IMR-90 (cell line): Measurements from ENCODE around the gene PPARD. TPM values are rescaled to one million over a fixed set of nuclear protein-coding genes. Genes with fewer than 3 reads are reported as not detected.

Experiments
- ATAC-seq: fragments of 200-7000 bp; cut with Tn5 transposase; 2 replicates; pipeline ENCODE4 v1.9.1; 2020; ENCODE audit warnings: low read depth, mild to moderate bottlenecking, moderate library complexity
- BruUV-seq: library from RNA; stranded (reverse); fragments of 400-500 nt; replicated peaks from 2 replicates; lab custom pipeline; 2021; lab: Mats Ljungman, UMichigan
- CTCF ChIA-PET: fragments of 300-600 bp; formaldehyde crosslinking; extraction: SDS; loops from one replicate; lab custom pipeline; 2021; ENCODE audit warnings: antibody characterized with exemption; lab: Yijun Ruan, JAX
- POLR2A ChIA-PET: fragments of 300-600 bp; sonication (Branson Sonifier 250); formaldehyde crosslinking; loops from one replicate; lab custom pipeline; 2022; ENCODE audit warnings: antibody characterized with exemption; ENCODE audit not compliant: unreplicated experiment; lab: Charles Lee
- DNase-seq: peaks from one replicate; pipeline ENCODE4 v3.0.0; 2013
- H2AFZ ChIP-seq: replicated peaks from 2 replicates; pipeline ENCODE3; 2013; ENCODE audit warnings: low read length, mild to moderate bottlenecking; ENCODE audit not compliant: poor library complexity
- H2AK5ac ChIP-seq: 2 replicates; pipeline ENCODE4 v1.6.1; 2013; ENCODE audit warnings: low read depth, low read length, inconsistent platforms
- H2AK9ac ChIP-seq: replicated peaks from 2 replicates; pipeline ENCODE3; 2013; ENCODE audit warnings: mild to moderate bottlenecking, low read depth, low read length, moderate library complexity; ENCODE audit not compliant: poor library complexity
- H2BK120ac ChIP-seq: 2 replicates; pipeline ENCODE4 v1.6.1; 2013; ENCODE audit warnings: low read depth, low read length, inconsistent platforms
- H2BK15ac ChIP-seq: 3 replicates; pipeline ENCODE4 v1.6.1; 2013; ENCODE audit warnings: low read depth, low read length, inconsistent platforms
- H2BK20ac ChIP-seq: 2 replicates; pipeline ENCODE4 v1.6.1; 2013; ENCODE audit warnings: low read depth, mild to moderate bottlenecking, inconsistent platforms, low read length, moderate library complexity
- H2BK5ac ChIP-seq: 2 replicates; pipeline ENCODE4 v1.6.1; 2013; ENCODE audit warnings: mild to moderate bottlenecking, low read depth, low read length, inconsistent platforms; ENCODE audit not compliant: poor library complexity, severe bottlenecking
- H3K14ac ChIP-seq: replicated peaks from 2 replicates; pipeline ENCODE4 v1.6.1; 2013; ENCODE audit warnings: low read depth, low read length, inconsistent platforms
- H3K18ac ChIP-seq: 2 replicates; pipeline ENCODE4 v1.6.1; 2013; ENCODE audit warnings: low read depth, low read length, control low read depth
- H3K23ac ChIP-seq: 2 replicates; pipeline ENCODE4 v1.6.1; 2013; ENCODE audit warnings: low read depth, low read length, inconsistent platforms
- H3K27ac ChIP-seq: 2 replicates; pipeline ENCODE4 v1.5.1; 2013; ENCODE audit warnings: mild to moderate bottlenecking, control low read depth, low read length; ENCODE audit not compliant: insufficient read depth
- H3K27me3 ChIP-seq: 2 replicates; pipeline ENCODE4 v1.6.1; 2013; ENCODE audit warnings: low read length; ENCODE audit not compliant: control insufficient read depth, insufficient read depth
- H3K36me3 ChIP-seq: 2 replicates; pipeline ENCODE4 v1.6.1; 2013; ENCODE audit warnings: low read length, mixed read lengths; ENCODE audit not compliant: control insufficient read depth, insufficient read depth
- H3K4ac ChIP-seq: 2 replicates; pipeline ENCODE4 v1.6.1; 2013; ENCODE audit warnings: low read depth, low read length, inconsistent platforms
- H3K4me1 ChIP-seq: 2 replicates; pipeline ENCODE4 v1.6.1; 2013; ENCODE audit warnings: low read length, mixed read lengths; ENCODE audit not compliant: control insufficient read depth, insufficient read depth
- H3K4me2 ChIP-seq: 2 replicates; pipeline ENCODE4 v1.6.1; 2013; ENCODE audit warnings: low read depth, mild to moderate bottlenecking, control low read depth, low read length, moderate library complexity
- H3K4me3 ChIP-seq: 2 replicates; pipeline ENCODE4 v1.5.1; 2013; ENCODE audit warnings: low read depth, mild to moderate bottlenecking, control low read depth, low read length, moderate library complexity; ENCODE audit not compliant: insufficient read depth
- H3K56ac ChIP-seq: 2 replicates; pipeline ENCODE4 v1.6.1; 2013; ENCODE audit warnings: low read length, inconsistent platforms; ENCODE audit not compliant: insufficient read depth; ENCODE audit errors: extremely low read depth
- H3K79me1 ChIP-seq, 2 experiments: 2 replicates each; pipeline ENCODE4 v1.6.1; 2013; ENCODE audit warnings: low read length in 2 of 2, inconsistent platforms in 1 of 2, low read depth in 1 of 2
- H3K9ac ChIP-seq: 2 replicates; pipeline ENCODE4 v1.6.1; 2013; ENCODE audit warnings: low read depth, low read length, control low read depth
- H3K9me1 ChIP-seq: 2 replicates; pipeline ENCODE4 v1.6.1; 2013; ENCODE audit warnings: low read length, inconsistent platforms; ENCODE audit not compliant: insufficient read depth
- H3K9me3 ChIP-seq: 2 replicates; pipeline ENCODE4 v1.6.1; 2013; ENCODE audit warnings: low read length; ENCODE audit not compliant: control insufficient read depth, insufficient read depth
- H4K20me1 ChIP-seq: 2 replicates; pipeline ENCODE4 v1.6.1; 2013; ENCODE audit warnings: low read length, inconsistent platforms; ENCODE audit not compliant: insufficient read depth
- H4K5ac ChIP-seq: 2 replicates; pipeline ENCODE4 v1.6.1; 2013; ENCODE audit warnings: mild to moderate bottlenecking, low read depth, low read length, control low read depth
- H4K8ac ChIP-seq, 2 experiments: 2 replicates each; pipeline ENCODE4 v1.6.1; 2013; ENCODE audit warnings: low read depth in 2 of 2, low read length in 2 of 2, control low read depth in 1 of 2, inconsistent platforms in 1 of 2
- H4K91ac ChIP-seq: 2 replicates; pipeline ENCODE4 v1.6.1; 2013; ENCODE audit warnings: low read depth, low read length, inconsistent platforms; ENCODE audit not compliant: insufficient read depth
- BHLHE40 ChIP-seq: fragments of 150-350 bp; IDR thresholded peaks from 2 replicates; pipeline ENCODE4 v1.6.1; 2016; ENCODE audit warnings: mild to moderate bottlenecking, low read depth, low read length
- CHD1 ChIP-seq: IDR thresholded peaks from 2 replicates; pipeline ENCODE4 v1.6.1; 2012; ENCODE audit warnings: low read depth, low read length, improper control_type of control experiment
- FOS ChIP-seq: fragments of 150-350 bp; IDR thresholded peaks from 2 replicates; pipeline ENCODE4 v1.6.1; 2016; ENCODE audit warnings: low read depth, low read length
- MXI1 ChIP-seq: IDR thresholded peaks from 2 replicates; pipeline ENCODE4 v1.6.1; 2012; ENCODE audit warnings: low read depth, mild to moderate bottlenecking, low read length, moderate library complexity, borderline replicate concordance
- NFE2L2 ChIP-seq: fragments of 150-350 bp; IDR thresholded peaks from 2 replicates; pipeline ENCODE4 v1.6.1; 2016; ENCODE audit warnings: low read depth, mild to moderate bottlenecking, low read length
- RAD21 ChIP-seq: IDR thresholded peaks from 2 replicates; pipeline ENCODE4 v1.6.1; 2012; ENCODE audit warnings: low read length, improper control_type of control experiment
- SMC3 ChIP-seq: fragments of 150-350 bp; IDR thresholded peaks from 2 replicates; pipeline ENCODE4 v1.6.1; 2016; ENCODE audit warnings: low read depth, mild to moderate bottlenecking, antibody characterized with exemption, low read length, moderate library complexity
- WGBS, 2 experiments: methylation state at CpG; one replicate each; pipeline versions ENCODE4 v1.1.5 to v1.1.7; 2013; ENCODE audit warnings: missing lambda C conversion rate in 2 of 2; ENCODE audit not compliant: insufficient read length in 1 of 2; ENCODE audit errors: extremely low coverage in 2 of 2; 5-methylcytosine and 5-hydroxymethylcytosine counted together
- dilution Hi-C: fragments of 300-500 bp; cut with HindIII; formaldehyde crosslinking; loops from one replicate; pipeline ENCODE4 v1.14.3; 2018; ENCODE audit warnings: low sequenced_read_pairs; ENCODE audit not compliant: unreplicated experiment
- in situ Hi-C: fragments of 300-500 bp; cut with MboI; formaldehyde crosslinking; loops from 3 replicates; pipeline ENCODE4 v1.14.3; 2019; ENCODE audit warnings: low sequenced_read_pairs, inconsistent platforms, mixed read lengths
- intact Hi-C: fragments of 100-400 bp; cut with micrococcal nuclease; formaldehyde crosslinking; loops from 2 replicates; pipeline ENCODE4 v1.10.0; 2022
- polyA plus RNA-seq, 3 experiments: library from polyadenylated mRNA; depleted of rRNA; stranded (reverse); fragments of >200 nt; gene quantifications; 2 replicates each; pipeline ENCODE4 v1.2.3, GENCODE V29; 2012; ENCODE audit warnings: low replicate concordance in 1 of 3
- total RNA-seq: library from RNA; depleted of rRNA; stranded (reverse); fragments of >200 nt; gene quantifications from 2 replicates; pipeline ENCODE4 v1.2.3, GENCODE V29; 2012
- TF ChIP-seq, protein P1 (sequence below): conservative IDR thresholded peaks from 2 replicates; pipeline ENCODE4 v1.5.1; 2012; ENCODE audit warnings: mild to moderate bottlenecking, low read depth, low read length, improper control_type of control experiment

The PPARD gene
- total and polyA plus RNA-seq, 2 of the 4 experiments (the other 2 are of a cell fraction) = 10.4 to 69.0 TPM

- peak overlapping the region; percentile 82 for H3K23ac ChIP-seq
- in situ Hi-C loops (no loop called here), intact Hi-C loops (no loop called here), dilution Hi-C loops (no loop called here)
- H2BK5ac ChIP-seq = peak overlapping the region; percentile 93
- H3K14ac ChIP-seq = peak overlapping the region; percentile 95
- no peak overlapping the region; the same call in 1 of the 2 replicates for H3K4me2 ChIP-seq
- H4K8ac ChIP-seq = peak overlapping the region; percentile 55 to 95
- H3K9me1 ChIP-seq = peaks cover 60% of the 10 kb centered on the region
- POLR2A ChIA-PET = no interaction called here
- peak overlapping the region; percentile 61 for H2AFZ ChIP-seq
- peak overlapping the region; percentile 88 for H2AK9ac ChIP-seq
- WGBS, 2 experiments = 82% methylated on average over 4 of the region's 12 CpGs; no CpG with 5 or more reads in 1 of the 2 experiments
- H3K4me1 ChIP-seq = peaks cover 41% of the 10 kb centered on the region
- H3K27ac ChIP-seq = peak overlapping the region; percentile 90
- DNase-seq (no peak), ATAC-seq (no peak)
- CTCF ChIA-PET = interaction anchor here (1.1 to 1.4 kb wide), 2 partner anchors 23 to 35 kb away, joined by 3 to 5 read pairs; no protein-coding TSS in a partner anchor
- peak overlapping the region; percentile 59; the same call in 1 of the 2 replicates for H3K9ac ChIP-seq
- BruUV-seq = no TSS peak
- H3K9me3 ChIP-seq = no peaks in the 10 kb centered on the region
- H2AK5ac ChIP-seq = peak overlapping the region; percentile 99
- peak overlapping the region; percentile 94; the same call in 2 of the 3 replicates for H2BK15ac ChIP-seq
- peak overlapping the region; percentile 87 for H2BK20ac ChIP-seq
- no peaks in the 10 kb centered on the region for H3K27me3 ChIP-seq
- TF ChIP-seq NFE2L2 (no peak), SMC3 (no peak), FOS (no peak), CHD1 (no peak), MXI1 (no peak), RAD21 (no peak), BHLHE40 (no peak)
- TF ChIP-seq, protein P1, sequence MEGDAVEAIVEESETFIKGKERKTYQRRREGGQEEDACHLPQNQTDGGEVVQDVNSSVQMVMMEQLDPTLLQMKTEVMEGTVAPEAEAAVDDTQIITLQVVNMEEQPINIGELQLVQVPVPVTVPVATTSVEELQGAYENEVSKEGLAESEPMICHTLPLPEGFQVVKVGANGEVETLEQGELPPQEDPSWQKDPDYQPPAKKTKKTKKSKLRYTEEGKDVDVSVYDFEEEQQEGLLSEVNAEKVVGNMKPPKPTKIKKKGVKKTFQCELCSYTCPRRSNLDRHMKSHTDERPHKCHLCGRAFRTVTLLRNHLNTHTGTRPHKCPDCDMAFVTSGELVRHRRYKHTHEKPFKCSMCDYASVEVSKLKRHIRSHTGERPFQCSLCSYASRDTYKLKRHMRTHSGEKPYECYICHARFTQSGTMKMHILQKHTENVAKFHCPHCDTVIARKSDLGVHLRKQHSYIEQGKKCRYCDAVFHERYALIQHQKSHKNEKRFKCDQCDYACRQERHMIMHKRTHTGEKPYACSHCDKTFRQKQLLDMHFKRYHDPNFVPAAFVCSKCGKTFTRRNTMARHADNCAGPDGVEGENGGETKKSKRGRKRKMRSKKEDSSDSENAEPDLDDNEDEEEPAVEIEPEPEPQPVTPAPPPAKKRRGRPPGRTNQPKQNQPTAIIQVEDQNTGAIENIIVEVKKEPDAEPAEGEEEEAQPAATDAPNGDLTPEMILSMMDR = no peak
- peak overlapping the region; percentile 92 for H4K91ac ChIP-seq
- H2BK120ac ChIP-seq = peak overlapping the region; percentile 96
- peaks cover 12% of the 10 kb centered on the region for H4K20me1 ChIP-seq
- H3K79me1 ChIP-seq = peaks cover 41 to 88% of the 10 kb centered on the region in 2 experiments
- peak overlapping the region; percentile 9; the same call in 1 of the 2 replicates for H4K5ac ChIP-seq
- H3K4ac ChIP-seq = peak overlapping the region; percentile 98
- peak overlapping the region; percentile 87 for H3K56ac ChIP-seq
- peak overlapping the region; percentile 58 for H3K18ac ChIP-seq
- peaks cover under 1% of the 10 kb centered on the region for H3K36me3 ChIP-seq
- no peak overlapping the region for H3K4me3 ChIP-seq
Measured at GRCh38 chr6:35392111-35392702, 49.8 kb downstream of the PPARD start.
